ENCODE data around the gene MROH2A. TPM values are rescaled to one million over a fixed set of nuclear protein-coding genes. Genes with fewer than 3 reads are reported as not detected.

The MROH2A gene
- total RNA-seq, 2 donors from 2014 or later = 2.3 TPM; not detected in 1

- TF ChIP-seq CTCF (IDR thresholded peaks at IDR 0.05) (no peak), POLR2A (IDR thresholded peaks at IDR 0.05) (no peak), POLR2AphosphoS5 (IDR thresholded peaks at IDR 0.05) (no peak)
- H3K27me3 ChIP-seq (replicated peaks; ENCODE audit: insufficient read depth) = no peaks in the 10 kb centered on the region
- H3K4me1 ChIP-seq (replicated peaks) = no peaks in the 10 kb centered on the region
- intact Hi-C loops (cut with DNase I) = no loop called here
- H3K36me3 ChIP-seq = no peaks in the 10 kb centered on the region
- no peaks in the 10 kb centered on the region for H3K9me3 ChIP-seq
- H3K27ac ChIP-seq = no peak overlapping the region
- H3K4me3 ChIP-seq = no peak overlapping the region
- DNase-seq (ENCODE audit: low spot score) = no peak
- 78% methylated on average over 14 of the region's 14 CpGs for WGBS
Observed at GRCh38 chr2:233798335-233799086, 20.4 kb downstream of the MROH2A start.

- no peaks in the 10 kb centered on the region for H3K36me3 ChIP-seq
- no peak for DNase-seq (ENCODE audit: low spot score)
- no peaks in the 10 kb centered on the region for H3K4me1 ChIP-seq (replicated peaks)
- no peaks in the 10 kb centered on the region for H3K9me3 ChIP-seq
- 64% methylated on average over 7 of the region's 7 CpGs for WGBS
- intact Hi-C loops (cut with DNase I) = no loop called here
- H3K27me3 ChIP-seq (replicated peaks; ENCODE audit: insufficient read depth) = no peaks in the 10 kb centered on the region
- no peak overlapping the region for H3K27ac ChIP-seq
- H3K4me3 ChIP-seq = no peak overlapping the region
- TF ChIP-seq CTCF (IDR thresholded peaks at IDR 0.05) (no peak), POLR2AphosphoS5 (IDR thresholded peaks at IDR 0.05) (no peak), POLR2A (IDR thresholded peaks at IDR 0.05) (no peak)
Observed at GRCh38 chr2:233799087-233799665, 21.0 kb downstream of the MROH2A start.

GRCh38 chr2:233799716-233800115 lies 21.6 kb downstream of the MROH2A start:
- no peak overlapping the region for H3K4me3 ChIP-seq
- H3K27me3 ChIP-seq (replicated peaks; ENCODE audit: insufficient read depth) = no peaks in the 10 kb centered on the region
- intact Hi-C loops (cut with DNase I) = no loop called here
- WGBS = 53% methylated on average over 5 of the region's 5 CpGs
- H3K4me1 ChIP-seq (replicated peaks) = no peaks in the 10 kb centered on the region
- H3K27ac ChIP-seq = no peak overlapping the region
- no peak for DNase-seq (ENCODE audit: low spot score)
- TF ChIP-seq POLR2AphosphoS5 (IDR thresholded peaks at IDR 0.05) = no peak
- H3K36me3 ChIP-seq = no peaks in the 10 kb centered on the region
- H3K9me3 ChIP-seq = no peaks in the 10 kb centered on the region

- DNase-seq (ENCODE audit: low spot score) = no peak
- H3K4me1 ChIP-seq (replicated peaks) = no peaks in the 10 kb centered on the region
- no peaks in the 10 kb centered on the region for H3K27me3 ChIP-seq (replicated peaks; ENCODE audit: insufficient read depth)
- TF ChIP-seq POLR2A (IDR thresholded peaks at IDR 0.05) (no peak), CTCF (IDR thresholded peaks at IDR 0.05) (no peak), POLR2AphosphoS5 (IDR thresholded peaks at IDR 0.05) (no peak)
- intact Hi-C loops (cut with DNase I) = no loop called here
- H3K9me3 ChIP-seq = no peaks in the 10 kb centered on the region
- H3K27ac ChIP-seq = no peak overlapping the region
- H3K36me3 ChIP-seq = no peaks in the 10 kb centered on the region
- 89% methylated on average over 7 of the region's 7 CpGs for WGBS
- no peak overlapping the region for H3K4me3 ChIP-seq
Observed at GRCh38 chr2:233800208-233800607, 22.1 kb downstream of the MROH2A start.

GRCh38 chr2:233801357-233802131 lies 23.4 kb downstream of the MROH2A start:
- WGBS = 81% methylated on average over 9 of the region's 9 CpGs
- no peak for DNase-seq (ENCODE audit: low spot score)

More at GRCh38 chr2:233801357-233802131, 23.4 kb downstream of the MROH2A start:
- H3K27ac ChIP-seq = no peak overlapping the region
- TF ChIP-seq CTCF (IDR thresholded peaks at IDR 0.05) (no peak), POLR2AphosphoS5 (IDR thresholded peaks at IDR 0.05) (no peak), POLR2A (IDR thresholded peaks at IDR 0.05) (no peak)
- H3K27me3 ChIP-seq (replicated peaks; ENCODE audit: insufficient read depth) = no peaks in the 10 kb centered on the region
- H3K4me3 ChIP-seq = no peak overlapping the region
- intact Hi-C loops (cut with DNase I) = no loop called here
- H3K4me1 ChIP-seq (replicated peaks) = no peaks in the 10 kb centered on the region
- no peaks in the 10 kb centered on the region for H3K9me3 ChIP-seq
- no peaks in the 10 kb centered on the region for H3K36me3 ChIP-seq

Data from prostate gland (tissue), 2 donors.